Measurements from ENCODE around the gene SDC4.

Gene SDC4

GRCh38 chr20:45293041-45294002 lies 54.9 kb downstream of the SDC4 start:
- DNase-seq: peak; percentile 85

DNA sequence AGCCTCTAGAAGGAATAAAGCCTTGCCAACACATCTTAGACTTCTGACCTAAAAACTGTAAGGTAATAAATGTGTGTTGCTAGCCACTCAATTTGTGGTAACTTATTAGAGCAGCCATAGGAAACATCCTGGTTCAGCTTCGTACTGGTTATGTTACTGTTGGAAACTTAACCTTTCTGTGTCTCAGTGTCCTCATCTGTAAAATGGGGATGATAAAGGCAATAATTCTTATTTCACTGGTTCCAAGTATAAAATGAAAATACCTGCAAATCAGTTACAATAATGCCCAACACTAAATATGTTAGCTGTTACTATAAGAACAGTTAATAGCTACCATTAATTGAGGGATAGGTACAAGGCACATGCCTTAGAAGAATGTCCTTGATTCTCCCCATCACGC lies 55.9 kb downstream of the SDC4 start:
- no peak for DNase-seq

DNA sequence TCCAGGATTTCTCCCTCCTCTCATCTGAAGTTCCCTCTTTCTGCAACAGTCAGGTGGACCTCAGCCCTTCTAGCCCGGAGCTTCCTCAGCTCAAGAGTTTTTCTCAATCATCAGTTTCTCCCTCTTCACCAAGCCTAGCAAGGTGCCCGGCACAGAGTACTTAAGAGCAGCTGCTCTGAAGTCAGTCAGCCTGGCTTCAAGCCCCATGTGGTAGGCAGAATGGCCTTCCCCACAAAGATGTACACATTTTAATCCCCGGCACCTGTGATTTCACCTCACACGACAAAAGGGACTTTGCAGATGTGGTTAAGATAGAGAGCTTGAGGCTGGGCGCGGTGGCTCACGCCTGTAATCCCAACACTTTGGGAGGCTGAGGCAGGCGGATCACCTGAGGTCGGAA lies 56.7 kb downstream of the SDC4 start:
- no peak for DNase-seq

DNA sequence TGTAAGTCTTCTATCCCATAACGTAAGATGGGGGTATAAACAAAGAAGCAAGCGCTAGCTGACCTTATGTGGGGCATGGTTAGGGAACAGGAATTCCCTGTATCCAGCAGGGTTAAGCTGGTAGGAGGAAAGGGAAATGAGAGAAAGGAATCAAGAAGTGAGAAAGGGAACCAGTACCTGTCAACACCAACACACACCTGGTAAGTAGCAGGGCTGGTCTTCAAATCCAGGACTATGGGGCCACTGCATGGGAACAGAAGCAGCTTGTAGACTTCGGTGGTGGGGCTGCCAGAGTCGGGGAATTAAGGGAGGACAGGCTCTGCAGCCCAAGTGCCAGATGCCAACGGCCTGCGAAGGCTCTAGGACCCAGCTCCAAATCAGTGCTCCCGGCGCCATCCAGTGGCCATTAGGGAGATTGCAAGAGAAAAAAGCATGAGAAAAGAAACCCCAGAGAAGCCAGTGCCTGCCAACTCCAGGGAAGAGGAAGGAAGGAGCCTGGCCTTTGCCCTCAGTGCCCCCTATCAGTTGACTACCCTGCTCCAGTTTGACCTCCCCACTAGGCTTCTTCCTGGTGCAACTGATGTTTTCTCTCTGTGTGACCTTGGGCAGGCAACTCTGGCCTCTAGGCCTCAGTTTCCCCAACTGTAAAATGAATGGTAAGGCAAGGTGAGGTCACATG lies 57.4 kb downstream of the SDC4 start:
- peak; percentile 84 for DNase-seq

- DNase-seq: no peak
Measured at GRCh38 chr20:45289942-45290676, 58.1 kb downstream of the SDC4 start.

- DNase-seq: no peak
Measured at GRCh38 chr20:45288860-45289259, 59.4 kb downstream of the SDC4 start.

DNA sequence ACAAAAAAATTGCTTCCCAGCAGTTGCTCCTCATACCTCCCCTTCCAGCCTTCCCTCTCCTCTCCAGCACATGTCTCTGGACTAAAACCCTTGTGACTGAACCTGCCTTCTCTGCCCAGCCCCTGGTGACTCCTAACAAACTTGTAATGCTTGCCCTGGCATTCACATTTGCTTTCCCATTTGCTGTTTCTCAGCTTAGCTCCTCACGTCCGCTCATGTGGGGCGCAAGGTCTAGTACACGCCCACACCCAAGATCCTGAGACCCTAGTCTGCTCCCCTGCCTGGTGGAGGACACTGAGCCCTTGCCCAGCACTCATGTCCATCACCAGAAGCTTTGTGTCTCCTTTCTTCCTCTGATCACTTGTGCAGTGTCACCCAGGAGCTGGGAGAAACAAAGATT lies 59.8 kb downstream of the SDC4 start:
- no peak for DNase-seq

DNA sequence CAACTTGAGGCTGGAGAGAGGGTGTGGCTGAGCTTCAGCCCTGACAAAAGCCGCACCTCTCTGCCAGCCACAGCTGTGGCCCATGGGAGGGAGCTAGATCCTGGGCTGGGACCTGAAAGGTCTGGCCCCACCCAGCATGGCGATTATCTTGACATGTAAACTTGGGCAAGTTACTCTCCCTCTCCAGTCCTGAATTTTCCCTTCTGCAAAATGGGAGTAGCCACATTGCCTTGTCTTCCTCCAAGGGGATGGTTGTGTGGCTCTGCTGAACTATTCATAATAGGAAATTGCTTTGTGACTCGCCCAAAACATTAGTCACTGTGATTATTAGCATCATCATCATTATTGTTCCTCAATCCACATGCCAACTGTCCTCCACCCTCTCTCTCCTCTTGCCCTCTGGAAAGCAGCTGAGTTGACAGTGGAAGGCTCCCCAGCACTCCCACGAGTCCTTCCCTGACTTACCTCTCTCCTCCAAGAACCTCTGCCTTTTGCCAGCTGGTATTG lies 64.6 kb downstream of the SDC4 start:
- DNase-seq: no peak

- DNase-seq: no peak
Measured at GRCh38 chr20:45282700-45283550, 65.3 kb downstream of the SDC4 start.

DNA sequence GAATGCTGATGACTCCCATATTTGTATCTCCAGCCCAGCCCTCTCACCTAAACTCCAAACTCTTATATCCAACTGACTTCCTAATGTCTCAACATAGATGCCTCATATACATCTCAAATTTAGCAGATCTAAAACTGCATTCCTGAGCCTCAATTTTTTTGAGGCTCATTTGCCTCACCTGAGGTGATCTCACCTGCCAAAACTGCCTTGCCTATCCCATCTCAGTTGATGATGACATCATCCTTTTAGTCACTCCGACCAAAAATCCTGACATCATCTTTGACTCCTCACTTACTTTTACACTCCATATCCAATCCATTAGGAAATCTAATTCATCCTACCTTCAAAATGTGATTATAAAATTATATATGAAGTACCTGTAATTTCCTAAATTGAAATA lies 68.2 kb downstream of the SDC4 start:
- no peak for DNase-seq

DNA sequence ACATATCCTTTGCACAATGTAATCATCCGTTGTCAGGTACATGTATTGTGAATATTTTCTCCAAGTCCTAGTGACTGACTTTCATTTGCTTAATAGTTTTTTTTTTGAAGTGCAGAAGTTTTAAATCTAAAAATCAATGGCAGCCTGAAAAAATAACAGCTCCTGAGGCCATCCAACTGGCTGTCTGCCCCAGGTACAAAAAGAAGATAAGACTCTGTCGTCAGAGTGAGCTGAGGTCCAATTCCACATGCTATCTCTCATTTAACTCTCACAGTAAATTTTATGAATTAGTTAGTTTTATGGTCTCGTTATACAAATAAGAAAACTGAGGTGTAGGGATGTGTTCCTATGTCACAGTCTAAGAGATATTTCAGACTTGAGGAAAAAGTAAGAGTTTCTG lies 72.9 kb downstream of the SDC4 start:
- no peak for DNase-seq

Data from EL (cell line).